Fibroblast of villous mesenchyme (primary cell): Measurements from ENCODE around the gene MAP4K4. TPM values are rescaled to one million over a fixed set of nuclear protein-coding genes. Genes with fewer than 3 reads are reported as not detected.

Experiments
- DNase-seq: peaks from one replicate; pipeline ENCODE4 v3.0.0-alpha.2; 2010; ENCODE audit warnings: low read depth
- H3K4me3 ChIP-seq: 2 replicates; pipeline ENCODE4 v1.5.1; 2011; ENCODE audit warnings: low read depth, mild to moderate bottlenecking, low read length
- total RNA-seq: library from RNA; depleted of rRNA; stranded (reverse); fragments of >200 nt; gene quantifications from 2 replicates; pipeline ENCODE4 v1.2.3, GENCODE V29; 2012
- TF ChIP-seq, protein P1 (sequence below): IDR thresholded peaks from 2 replicates; pipeline ENCODE4 v1.5.1; 2012; ENCODE audit warnings: low read depth, mild to moderate bottlenecking, low read length; ENCODE audit not compliant: insufficient read depth

Gene MAP4K4
- total RNA-seq, 1 donor = 95.0 TPM

- no peak for DNase-seq
- TF ChIP-seq, protein P1, sequence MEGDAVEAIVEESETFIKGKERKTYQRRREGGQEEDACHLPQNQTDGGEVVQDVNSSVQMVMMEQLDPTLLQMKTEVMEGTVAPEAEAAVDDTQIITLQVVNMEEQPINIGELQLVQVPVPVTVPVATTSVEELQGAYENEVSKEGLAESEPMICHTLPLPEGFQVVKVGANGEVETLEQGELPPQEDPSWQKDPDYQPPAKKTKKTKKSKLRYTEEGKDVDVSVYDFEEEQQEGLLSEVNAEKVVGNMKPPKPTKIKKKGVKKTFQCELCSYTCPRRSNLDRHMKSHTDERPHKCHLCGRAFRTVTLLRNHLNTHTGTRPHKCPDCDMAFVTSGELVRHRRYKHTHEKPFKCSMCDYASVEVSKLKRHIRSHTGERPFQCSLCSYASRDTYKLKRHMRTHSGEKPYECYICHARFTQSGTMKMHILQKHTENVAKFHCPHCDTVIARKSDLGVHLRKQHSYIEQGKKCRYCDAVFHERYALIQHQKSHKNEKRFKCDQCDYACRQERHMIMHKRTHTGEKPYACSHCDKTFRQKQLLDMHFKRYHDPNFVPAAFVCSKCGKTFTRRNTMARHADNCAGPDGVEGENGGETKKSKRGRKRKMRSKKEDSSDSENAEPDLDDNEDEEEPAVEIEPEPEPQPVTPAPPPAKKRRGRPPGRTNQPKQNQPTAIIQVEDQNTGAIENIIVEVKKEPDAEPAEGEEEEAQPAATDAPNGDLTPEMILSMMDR = no peak
- no peak overlapping the region for H3K4me3 ChIP-seq
Observed at GRCh38 chr2:101710036-101710435, 12.5 kb downstream of the MAP4K4 start.

- TF ChIP-seq, protein P1 = no peak
- H3K4me3 ChIP-seq = no peak overlapping the region
- DNase-seq = peak; percentile 41
Observed at GRCh38 chr2:101710471-101711318, 13.2 kb downstream of the MAP4K4 start.

- TF ChIP-seq, protein P1 = no peak
- no peak overlapping the region for H3K4me3 ChIP-seq
- DNase-seq = no peak
Observed at GRCh38 chr2:101714118-101714517, 16.6 kb downstream of the MAP4K4 start.

- no peak for DNase-seq
- TF ChIP-seq, protein P1 = no peak
- H3K4me3 ChIP-seq = no peak overlapping the region
Observed at GRCh38 chr2:101717071-101717845, 19.8 kb downstream of the MAP4K4 start.

DNA sequence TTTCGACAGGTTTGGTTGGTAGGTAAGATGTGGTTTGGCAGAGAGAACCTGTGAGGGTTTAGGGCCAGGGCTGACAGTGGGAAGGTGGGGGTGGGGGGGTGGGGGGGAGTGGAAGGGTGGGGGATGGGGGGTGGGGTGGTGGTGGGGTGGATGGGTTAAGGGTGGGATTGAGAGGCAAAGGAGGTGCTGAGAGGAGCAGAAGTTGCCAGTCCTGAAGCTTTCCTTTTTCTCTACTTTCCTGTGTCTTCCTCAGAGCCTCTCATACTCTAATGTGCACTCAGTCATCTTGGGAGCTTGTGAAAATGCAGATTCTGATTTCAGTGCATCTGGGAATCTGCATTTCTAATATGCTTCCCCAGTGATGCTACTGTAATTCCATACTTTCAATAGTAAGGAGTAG, 21.0 kb downstream of the MAP4K4 start:
- no peak overlapping the region for H3K4me3 ChIP-seq
- TF ChIP-seq, protein P1 = no peak
- DNase-seq = no peak

GRCh38 chr2:101718993-101719571, 21.6 kb downstream of the MAP4K4 start:
- no peak for DNase-seq
- H3K4me3 ChIP-seq = no peak overlapping the region
- TF ChIP-seq, protein P1 = no peak
